ENCODE results near the gene SMIM44. TPM values are rescaled to one million over a fixed set of nuclear protein-coding genes. Genes with fewer than 3 reads are reported as not detected.

The SMIM44 gene
- total RNA-seq, 6 experiments from 2014 or later: not detected

DNA sequence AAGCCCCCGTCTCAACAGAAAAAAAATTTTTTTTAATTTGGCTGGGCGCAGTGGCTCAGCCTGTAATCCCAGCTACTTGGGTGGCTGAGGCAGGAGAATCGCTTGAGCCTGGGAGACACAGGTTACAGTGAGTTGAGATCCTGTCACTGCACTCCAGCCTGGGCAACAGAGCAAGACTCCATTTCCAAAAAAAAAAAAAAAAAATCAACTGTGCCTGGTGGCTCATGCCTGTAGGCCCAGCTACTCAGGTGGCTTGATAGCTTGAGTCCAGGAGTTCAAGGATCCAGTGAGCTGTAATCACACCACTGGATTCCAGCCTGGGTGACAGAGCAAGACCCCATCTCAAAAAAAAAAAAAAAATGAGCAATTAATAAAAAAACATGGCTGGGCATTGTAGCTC is 18.5 kb upstream of the SMIM44 start:
- TF ChIP-seq, protein P1, sequence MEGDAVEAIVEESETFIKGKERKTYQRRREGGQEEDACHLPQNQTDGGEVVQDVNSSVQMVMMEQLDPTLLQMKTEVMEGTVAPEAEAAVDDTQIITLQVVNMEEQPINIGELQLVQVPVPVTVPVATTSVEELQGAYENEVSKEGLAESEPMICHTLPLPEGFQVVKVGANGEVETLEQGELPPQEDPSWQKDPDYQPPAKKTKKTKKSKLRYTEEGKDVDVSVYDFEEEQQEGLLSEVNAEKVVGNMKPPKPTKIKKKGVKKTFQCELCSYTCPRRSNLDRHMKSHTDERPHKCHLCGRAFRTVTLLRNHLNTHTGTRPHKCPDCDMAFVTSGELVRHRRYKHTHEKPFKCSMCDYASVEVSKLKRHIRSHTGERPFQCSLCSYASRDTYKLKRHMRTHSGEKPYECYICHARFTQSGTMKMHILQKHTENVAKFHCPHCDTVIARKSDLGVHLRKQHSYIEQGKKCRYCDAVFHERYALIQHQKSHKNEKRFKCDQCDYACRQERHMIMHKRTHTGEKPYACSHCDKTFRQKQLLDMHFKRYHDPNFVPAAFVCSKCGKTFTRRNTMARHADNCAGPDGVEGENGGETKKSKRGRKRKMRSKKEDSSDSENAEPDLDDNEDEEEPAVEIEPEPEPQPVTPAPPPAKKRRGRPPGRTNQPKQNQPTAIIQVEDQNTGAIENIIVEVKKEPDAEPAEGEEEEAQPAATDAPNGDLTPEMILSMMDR (IDR thresholded peaks at IDR 0.05): no peak
- Mint-ChIP-seq H3K27me3 (ENCODE audit: insufficient read depth) (no peaks in the 10 kb centered on the region; the same call in 1 of the 2 replicates), H3K36me3 (ENCODE audit: low read depth) (peaks cover 12% of the 10 kb centered on the region), H3K9me3 (no peaks in the 10 kb centered on the region), H3K27ac (no peak overlapping the region), H3K4me1 (ENCODE audit: low read depth) (peaks cover 28% of the 10 kb centered on the region), H3K4me3 (no peak overlapping the region)
- DNase-seq: no peak

- DNase-seq: peak; percentile 94
- H3K4me3 Mint-ChIP-seq: peak within 1 kb of the TSS; percentile 95
- TF ChIP-seq, protein P1 (IDR thresholded peaks at IDR 0.05): no peak
Measured at GRCh38 chr19:3500429-3501101, 17.3 kb upstream of the SMIM44 start, which contains the start of gene DOHH. DOHH (minus strand) TSS chr19:3500674; CDS start chr19:3496814, 3,860 bp downstream.

GRCh38 chr19:3499738-3500428 is 16.6 kb upstream of the SMIM44 start:
- Mint-ChIP-seq H3K27me3 (ENCODE audit: insufficient read depth) (no peaks in the 10 kb centered on the region; the same call in 1 of the 2 replicates), H3K4me1 (ENCODE audit: low read depth) (peaks cover 22% of the 10 kb centered on the region), H3K27ac (peak overlapping the region; percentile 99), H3K36me3 (ENCODE audit: low read depth) (peaks cover 15% of the 10 kb centered on the region), H3K9me3 (no peaks in the 10 kb centered on the region), H3K4me3 (peak overlapping the region; percentile 95)
- no peak for DNase-seq
- TF ChIP-seq, protein P1 (IDR thresholded peaks at IDR 0.05): no peak

More at GRCh38 chr19:3500429-3501101, 17.3 kb upstream of the SMIM44 start, which contains the start of gene DOHH:
- Mint-ChIP-seq H3K27me3 (ENCODE audit: insufficient read depth) (no peaks in the 10 kb centered on the region; the same call in 1 of the 2 replicates), H3K36me3 (ENCODE audit: low read depth) (peaks cover 12% of the 10 kb centered on the region), H3K4me1 (ENCODE audit: low read depth) (peaks cover 24% of the 10 kb centered on the region), H3K9me3 (no peaks in the 10 kb centered on the region), H3K27ac (peak within 1 kb of the TSS; percentile 99)

DNA sequence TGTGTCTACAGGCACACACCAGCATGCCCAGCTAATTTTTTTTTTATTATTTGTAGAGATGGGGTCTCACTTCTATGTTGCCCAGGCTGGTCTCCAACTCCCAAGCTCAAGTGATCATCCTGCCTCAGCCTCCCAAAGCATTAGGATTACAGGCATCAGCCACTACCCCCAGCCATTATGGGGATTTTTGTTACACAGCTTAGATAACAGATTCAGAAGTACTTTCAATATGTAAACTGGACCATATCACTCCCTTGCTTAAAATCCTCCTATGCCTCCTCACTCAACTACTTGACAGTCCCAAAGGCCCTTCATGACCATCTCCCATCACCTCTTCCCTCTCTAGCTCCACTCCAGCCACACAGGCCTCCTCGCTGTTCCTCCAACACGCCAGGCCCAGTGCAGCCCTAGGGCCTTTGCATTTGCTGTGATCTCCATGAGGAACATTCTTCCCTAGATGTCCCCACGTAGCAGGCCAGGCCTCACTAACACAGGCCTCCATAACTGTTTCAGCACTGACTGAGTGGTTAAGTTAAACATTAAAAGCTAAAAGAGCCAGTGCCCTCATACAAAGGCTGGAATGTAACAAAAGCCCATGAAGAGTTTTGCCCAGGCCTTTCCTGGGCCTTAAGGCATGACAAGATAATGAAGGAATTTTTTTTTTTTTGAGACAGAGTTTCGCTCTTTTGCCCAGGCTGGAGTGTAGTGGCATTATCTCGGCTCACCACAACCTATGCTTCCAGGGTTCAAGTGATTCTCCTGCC is 14.7 kb upstream of the SMIM44 start:
- Mint-ChIP-seq H3K27me3 (ENCODE audit: insufficient read depth) (no peaks in the 10 kb centered on the region), H3K9me3 (no peaks in the 10 kb centered on the region), H3K27ac (no peak overlapping the region), H3K4me3 (no peak overlapping the region), H3K4me1 (ENCODE audit: low read depth) (peaks cover 18% of the 10 kb centered on the region), H3K36me3 (ENCODE audit: low read depth) (peaks cover 15% of the 10 kb centered on the region)
- no peak for DNase-seq
- TF ChIP-seq, protein P1 (IDR thresholded peaks at IDR 0.05): no peak

DNA sequence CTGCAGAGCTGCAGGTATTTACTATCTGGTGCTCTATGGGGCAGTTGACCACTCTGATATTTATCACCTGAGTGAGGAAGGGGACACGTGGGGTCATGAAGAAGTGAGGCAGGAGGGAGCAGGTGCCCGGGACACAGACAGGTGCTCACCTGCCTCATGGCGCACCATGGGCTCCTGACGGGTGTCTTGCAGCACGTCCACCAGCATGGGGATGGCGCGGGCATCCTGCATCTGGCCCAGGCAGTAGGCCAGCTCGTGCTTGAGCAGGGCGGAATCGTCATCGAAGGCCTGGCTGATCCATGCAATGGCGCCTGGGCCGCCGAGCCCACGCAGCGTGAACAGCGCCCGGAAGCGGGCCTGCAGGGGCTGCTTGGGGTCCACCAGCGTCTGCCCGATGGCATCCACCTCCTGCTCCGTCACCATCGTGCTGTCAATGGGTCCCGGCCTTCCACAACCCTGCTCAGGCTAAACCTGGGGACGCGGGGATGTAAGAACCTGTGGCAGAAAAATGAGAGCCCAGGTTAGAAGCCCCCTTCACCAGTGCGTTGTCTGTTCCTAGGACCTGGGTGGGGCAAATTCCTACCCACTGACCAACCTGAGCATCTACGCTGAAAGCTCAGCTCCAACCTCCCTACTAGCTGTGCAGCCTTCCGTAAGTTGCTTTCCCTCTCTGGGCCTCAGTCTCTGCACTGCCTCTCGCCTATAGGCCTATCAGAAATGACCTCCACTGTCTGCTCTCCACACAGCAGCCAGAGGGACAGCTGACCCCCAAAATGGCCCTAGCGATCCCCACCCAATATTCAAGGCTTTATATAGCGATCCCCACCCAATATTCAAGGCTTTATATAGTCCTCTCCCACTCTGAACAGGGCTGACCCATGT is 13.4 kb upstream of the SMIM44 start:
- peaks cover 15% of the 10 kb centered on the region for H3K36me3 Mint-ChIP-seq (ENCODE audit: low read depth)
- no peak for DNase-seq
- H3K27me3 Mint-ChIP-seq (ENCODE audit: insufficient read depth): no peaks in the 10 kb centered on the region
- no peaks in the 10 kb centered on the region for H3K9me3 Mint-ChIP-seq
- no peak overlapping the region for H3K27ac Mint-ChIP-seq
- no peak overlapping the region for H3K4me3 Mint-ChIP-seq
- TF ChIP-seq, protein P1 (IDR thresholded peaks at IDR 0.05): no peak
- H3K4me1 Mint-ChIP-seq (ENCODE audit: low read depth): peaks cover 18% of the 10 kb centered on the region

All from HFFc6 (cell line).